ENCODE data around the gene TFAP2E. TPM values are rescaled to one million over a fixed set of nuclear protein-coding genes. Genes with fewer than 3 reads are reported as not detected.

TFAP2E gene
- total and polyA plus RNA-seq, 4 donors: 0.99 to 12.4 (median 4.7) TPM

DNA sequence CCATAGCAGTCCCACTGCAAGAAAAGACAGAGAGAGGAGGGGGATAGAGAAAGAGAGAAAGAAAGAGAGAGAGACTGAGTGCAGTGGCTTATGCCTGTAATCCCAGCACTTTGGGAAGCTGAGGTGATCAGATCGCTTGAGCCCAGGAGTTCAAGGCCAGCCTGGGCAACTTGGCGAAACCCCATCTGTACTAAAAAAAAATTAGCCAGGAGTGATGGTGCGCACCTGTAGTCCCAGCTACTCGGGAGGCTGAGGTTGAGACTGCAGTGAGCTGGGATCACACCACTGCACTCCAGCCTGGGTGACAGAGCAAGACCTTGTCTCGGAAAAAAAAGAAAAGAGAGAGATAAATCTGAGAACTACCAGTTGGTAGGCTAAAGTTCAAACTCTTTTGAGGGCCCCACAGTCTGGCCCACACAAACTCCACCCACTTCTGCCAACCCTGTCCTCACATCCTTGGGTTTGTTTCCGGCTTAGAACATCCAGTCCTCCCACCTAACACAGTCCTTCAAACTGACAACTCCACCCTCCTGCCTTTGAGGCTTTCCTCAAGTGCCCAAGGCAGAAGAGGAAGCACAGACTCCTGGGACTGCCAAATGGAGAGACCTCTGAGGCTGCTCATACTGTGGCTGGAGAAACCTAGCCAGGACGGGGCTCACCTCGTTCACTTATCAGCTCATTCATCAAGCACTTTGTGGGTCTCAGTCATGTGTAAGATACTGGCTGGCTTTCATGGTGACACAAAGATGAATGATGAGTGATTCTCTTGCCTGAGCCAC is 20.1 kb downstream of the TFAP2E start:
- Histone ChIP-seq H3K27ac (ENCODE audit: low read depth, low read length) (no peak overlapping the region), H3K27me3 (ENCODE audit: control insufficient read depth, insufficient read depth, low read length) (no peaks in the 10 kb centered on the region), H3K4me3 (ENCODE audit: low read depth, low read length) (no peak overlapping the region), H3K9me3 (ENCODE audit: control insufficient read depth, insufficient read depth, low read length) (no peaks in the 10 kb centered on the region), H3K4me1 (ENCODE audit: control insufficient read depth, insufficient read depth, low read length) (no peaks in the 10 kb centered on the region), H3K36me3 (ENCODE audit: control insufficient read depth, insufficient read depth, low read length) (peaks cover 43% of the 10 kb centered on the region)
- no peak for DNase-seq (ENCODE audit: low read depth in 4 of 6, low spot score in 6 of 6)
- 81% methylated on average over 6 of the region's 8 CpGs for WGBS (ENCODE audit: insufficient coverage)

GRCh38 chr1:35594005-35594760 is 21.1 kb downstream of the TFAP2E start:
- Histone ChIP-seq H3K27ac (ENCODE audit: low read depth, low read length) (no peak overlapping the region), H3K36me3 (ENCODE audit: control insufficient read depth, insufficient read depth, low read length) (peaks cover 34% of the 10 kb centered on the region), H3K9me3 (ENCODE audit: control insufficient read depth, insufficient read depth, low read length) (no peaks in the 10 kb centered on the region), H3K4me3 (ENCODE audit: low read depth, low read length) (no peak overlapping the region), H3K27me3 (ENCODE audit: control insufficient read depth, insufficient read depth, low read length) (no peaks in the 10 kb centered on the region), H3K4me1 (ENCODE audit: control insufficient read depth, insufficient read depth, low read length) (no peaks in the 10 kb centered on the region)
- no peak for DNase-seq (ENCODE audit: low read depth in 4 of 6, low spot score in 6 of 6)
- 95% methylated on average over 7 of the region's 9 CpGs for WGBS (ENCODE audit: insufficient coverage)

DNA sequence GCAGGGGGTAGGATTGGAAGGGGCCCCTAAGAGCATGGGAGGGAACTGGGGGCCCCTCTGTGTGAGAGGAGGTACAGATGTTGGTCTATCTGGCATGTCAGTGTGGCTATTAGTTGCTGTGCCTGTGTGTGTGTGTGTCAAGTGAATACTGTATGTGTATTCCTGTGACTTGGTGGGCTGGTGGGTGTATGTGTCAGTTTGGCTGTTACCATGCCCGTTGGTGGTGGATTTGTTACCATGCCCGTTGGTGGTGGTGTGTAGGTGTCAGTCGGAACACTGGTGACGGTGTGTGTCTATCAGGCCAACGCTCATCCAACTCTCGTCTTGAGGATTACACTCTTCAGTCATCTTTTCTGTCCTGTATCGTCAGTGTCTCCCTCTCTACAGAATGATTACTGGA is 22.6 kb downstream of the TFAP2E start:
- H3K36me3 ChIP-seq (ENCODE audit: control insufficient read depth, insufficient read depth, low read length): peaks cover 23% of the 10 kb centered on the region
- H3K9me3 ChIP-seq (ENCODE audit: control insufficient read depth, insufficient read depth, low read length): no peaks in the 10 kb centered on the region
- no peaks in the 10 kb centered on the region for H3K4me1 ChIP-seq (ENCODE audit: control insufficient read depth, insufficient read depth, low read length)
- no peaks in the 10 kb centered on the region for H3K27me3 ChIP-seq (ENCODE audit: control insufficient read depth, insufficient read depth, low read length)
- no peak overlapping the region for H3K27ac ChIP-seq (ENCODE audit: low read depth, low read length)
- H3K4me3 ChIP-seq (ENCODE audit: low read depth, low read length): no peak overlapping the region
- 94% methylated on average over 2 of the region's 7 CpGs for WGBS (ENCODE audit: insufficient coverage)
- no peak for DNase-seq (ENCODE audit: low read depth in 4 of 6, low spot score in 6 of 6)

DNA sequence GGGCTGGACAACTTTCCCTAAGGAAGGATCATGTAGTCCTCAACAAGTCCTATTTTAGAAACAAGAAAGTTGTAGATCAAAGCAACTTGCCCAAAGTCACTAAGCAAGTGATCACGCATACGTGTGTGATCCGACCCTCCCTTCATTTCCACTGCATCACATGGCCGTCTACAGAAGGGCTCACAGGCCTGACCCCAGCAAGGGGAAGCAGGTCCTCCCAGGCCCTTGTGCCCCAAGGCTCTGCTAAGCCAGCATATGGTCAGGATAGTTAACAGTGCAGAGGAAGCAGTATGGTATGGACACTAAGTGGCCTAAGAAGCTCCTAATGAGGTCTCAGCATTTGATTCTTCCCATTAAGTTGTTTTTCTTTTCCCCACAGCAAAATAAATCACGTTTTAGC is 24.8 kb downstream of the TFAP2E start:
- Histone ChIP-seq H3K36me3 (ENCODE audit: control insufficient read depth, insufficient read depth, low read length) (peaks cover 24% of the 10 kb centered on the region), H3K4me1 (ENCODE audit: control insufficient read depth, insufficient read depth, low read length) (no peaks in the 10 kb centered on the region), H3K27me3 (ENCODE audit: control insufficient read depth, insufficient read depth, low read length) (no peaks in the 10 kb centered on the region), H3K9me3 (ENCODE audit: control insufficient read depth, insufficient read depth, low read length) (no peaks in the 10 kb centered on the region), H3K4me3 (ENCODE audit: low read depth, low read length) (no peak overlapping the region), H3K27ac (ENCODE audit: low read depth, low read length) (no peak overlapping the region)
- 90% methylated on average over 3 of the region's 5 CpGs for WGBS (ENCODE audit: insufficient coverage)
- no peak for DNase-seq (ENCODE audit: low read depth in 4 of 6, low spot score in 6 of 6)

DNA sequence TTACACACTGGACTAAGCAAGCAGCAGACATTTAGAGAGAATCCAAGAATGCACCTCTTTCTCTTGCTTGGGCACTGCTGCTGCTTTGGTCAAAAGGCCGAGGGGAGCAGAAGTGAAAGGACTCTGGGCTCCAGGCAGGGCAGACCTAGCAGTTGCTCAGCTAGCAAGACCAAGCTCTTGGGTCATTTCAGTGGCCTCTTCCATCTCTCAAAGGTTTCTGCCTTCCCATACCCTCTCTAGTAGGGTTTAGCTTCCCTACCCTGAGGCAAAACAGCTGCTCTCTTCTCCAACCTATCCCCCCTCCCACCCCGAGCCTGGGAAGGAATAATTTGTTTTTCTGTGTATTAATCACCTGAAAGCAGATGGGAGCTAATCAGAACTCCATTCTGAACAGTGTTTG is 25.8 kb downstream of the TFAP2E start:
- DNase-seq (ENCODE audit: low read depth in 4 of 6, low spot score in 6 of 6): peak in 1 of 6 donors; percentile 15
- Histone ChIP-seq H3K4me3 (ENCODE audit: low read depth, low read length) (no peak overlapping the region), H3K27ac (ENCODE audit: low read depth, low read length) (no peak overlapping the region), H3K27me3 (ENCODE audit: control insufficient read depth, insufficient read depth, low read length) (no peaks in the 10 kb centered on the region), H3K9me3 (ENCODE audit: control insufficient read depth, insufficient read depth, low read length) (no peaks in the 10 kb centered on the region), H3K4me1 (ENCODE audit: control insufficient read depth, insufficient read depth, low read length) (no peaks in the 10 kb centered on the region), H3K36me3 (ENCODE audit: control insufficient read depth, insufficient read depth, low read length) (peaks cover 29% of the 10 kb centered on the region)
- 91% methylated on average over 1 of the region's 2 CpGs for WGBS (ENCODE audit: insufficient coverage)

DNA sequence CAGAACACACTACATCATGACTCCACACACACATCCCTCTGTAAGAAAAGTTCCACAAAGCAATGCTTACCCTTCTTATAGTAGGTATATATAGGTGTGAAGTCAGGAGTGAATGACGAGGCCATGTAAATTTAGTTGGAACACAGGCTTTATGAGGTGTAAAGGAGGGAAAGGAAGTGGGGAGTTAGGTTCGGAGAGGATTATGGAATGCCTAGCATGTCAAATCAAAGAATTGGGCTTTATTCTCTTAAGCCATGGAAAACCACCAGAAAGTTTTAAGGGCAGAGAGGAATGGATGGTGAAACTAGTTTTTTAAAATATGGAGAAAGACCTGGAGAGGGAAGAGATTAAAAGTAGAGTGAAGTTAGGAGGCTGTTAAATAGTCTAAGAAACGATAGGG is 26.3 kb downstream of the TFAP2E start:
- no peak overlapping the region for H3K27ac ChIP-seq (ENCODE audit: low read depth, low read length)
- no peaks in the 10 kb centered on the region for H3K4me1 ChIP-seq (ENCODE audit: control insufficient read depth, insufficient read depth, low read length)
- peaks cover 33% of the 10 kb centered on the region for H3K36me3 ChIP-seq (ENCODE audit: control insufficient read depth, insufficient read depth, low read length)
- no peaks in the 10 kb centered on the region for H3K9me3 ChIP-seq (ENCODE audit: control insufficient read depth, insufficient read depth, low read length)
- no peak overlapping the region for H3K4me3 ChIP-seq (ENCODE audit: low read depth, low read length)
- 85% methylated on average over 3 of the region's 3 CpGs for WGBS (ENCODE audit: insufficient coverage)
- H3K27me3 ChIP-seq (ENCODE audit: control insufficient read depth, insufficient read depth, low read length): no peaks in the 10 kb centered on the region
- DNase-seq (ENCODE audit: low read depth in 4 of 6, low spot score in 6 of 6): no peak

- H3K27me3 ChIP-seq (ENCODE audit: control insufficient read depth, insufficient read depth, low read length): no peaks in the 10 kb centered on the region
- 95% methylated on average over 3 of the region's 3 CpGs for WGBS (ENCODE audit: insufficient coverage)
- no peak overlapping the region for H3K27ac ChIP-seq (ENCODE audit: low read depth, low read length)
- peaks cover 33% of the 10 kb centered on the region for H3K36me3 ChIP-seq (ENCODE audit: control insufficient read depth, insufficient read depth, low read length)
- no peaks in the 10 kb centered on the region for H3K4me1 ChIP-seq (ENCODE audit: control insufficient read depth, insufficient read depth, low read length)
- H3K4me3 ChIP-seq (ENCODE audit: low read depth, low read length): no peak overlapping the region
- no peaks in the 10 kb centered on the region for H3K9me3 ChIP-seq (ENCODE audit: control insufficient read depth, insufficient read depth, low read length)
- no peak for DNase-seq (ENCODE audit: low read depth in 4 of 6, low spot score in 6 of 6)
Observed at GRCh38 chr1:35600593-35600992, 27.5 kb downstream of the TFAP2E start.

GRCh38 chr1:35603468-35603867 is 30.4 kb downstream of the TFAP2E start:
- Histone ChIP-seq H3K36me3 (ENCODE audit: control insufficient read depth, insufficient read depth, low read length) (peaks cover 39% of the 10 kb centered on the region), H3K4me1 (ENCODE audit: control insufficient read depth, insufficient read depth, low read length) (no peaks in the 10 kb centered on the region), H3K27me3 (ENCODE audit: control insufficient read depth, insufficient read depth, low read length) (no peaks in the 10 kb centered on the region), H3K27ac (ENCODE audit: low read depth, low read length) (no peak overlapping the region), H3K9me3 (ENCODE audit: control insufficient read depth, insufficient read depth, low read length) (no peaks in the 10 kb centered on the region), H3K4me3 (ENCODE audit: low read depth, low read length) (no peak overlapping the region)
- DNase-seq (ENCODE audit: low read depth in 4 of 6, low spot score in 6 of 6): no peak
- 60% methylated on average over 2 of the region's 3 CpGs for WGBS (ENCODE audit: insufficient coverage)

DNA sequence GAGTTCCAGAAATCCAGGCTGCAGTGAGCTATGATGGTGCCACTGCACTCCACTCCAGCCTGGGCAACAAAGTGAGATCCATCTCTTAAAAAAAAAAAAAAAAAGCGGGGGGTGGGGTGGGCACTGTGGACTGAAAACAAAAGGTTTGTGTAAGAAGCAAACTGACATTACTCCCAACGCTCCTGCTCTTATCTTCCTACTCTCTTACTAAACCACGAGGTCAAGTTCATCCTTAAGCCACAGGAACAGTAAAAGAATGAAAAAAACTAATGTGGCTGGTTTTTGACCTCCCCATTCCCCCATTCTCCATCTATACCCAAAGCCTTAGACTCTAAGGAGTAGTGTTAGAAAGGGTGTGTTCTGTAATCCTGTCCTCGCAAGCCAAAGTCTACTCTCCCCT is 30.8 kb downstream of the TFAP2E start:
- WGBS (ENCODE audit: insufficient coverage): no CpG with 5 or more reads among the region's 4 CpGs
- Histone ChIP-seq H3K4me3 (ENCODE audit: low read depth, low read length) (no peak overlapping the region), H3K4me1 (ENCODE audit: control insufficient read depth, insufficient read depth, low read length) (no peaks in the 10 kb centered on the region), H3K9me3 (ENCODE audit: control insufficient read depth, insufficient read depth, low read length) (no peaks in the 10 kb centered on the region), H3K27me3 (ENCODE audit: control insufficient read depth, insufficient read depth, low read length) (no peaks in the 10 kb centered on the region), H3K27ac (ENCODE audit: low read depth, low read length) (no peak overlapping the region), H3K36me3 (ENCODE audit: control insufficient read depth, insufficient read depth, low read length) (peaks cover 39% of the 10 kb centered on the region)
- no peak for DNase-seq (ENCODE audit: low read depth in 4 of 6, low spot score in 6 of 6)

Measured in spinal cord (tissue), 10 donors.